ENCODE results near the gene CARMIL1.

The CARMIL1 gene

GRCh38 chr6:25320459-25320858 is 41.3 kb downstream of the CARMIL1 start:
- no peak for TF ChIP-seq CTCF (IDR thresholded peaks at IDR 0.05; ENCODE audit: low read length, missing control alignments)
- no peak for DNase-seq (ENCODE audit: low read depth)
- no peak overlapping the region for H3K4me3 ChIP-seq (replicated peaks; ENCODE audit: low read depth, low read length)

GRCh38 chr6:25322692-25323091 is 43.5 kb downstream of the CARMIL1 start:
- no peak overlapping the region for H3K4me3 ChIP-seq (replicated peaks; ENCODE audit: low read depth, low read length)
- DNase-seq (ENCODE audit: low read depth) = no peak
- no peak for TF ChIP-seq CTCF (IDR thresholded peaks at IDR 0.05; ENCODE audit: low read length, missing control alignments)

- no peak overlapping the region for H3K4me3 ChIP-seq (replicated peaks; ENCODE audit: low read depth, low read length)
- TF ChIP-seq CTCF (IDR thresholded peaks at IDR 0.05; ENCODE audit: low read length, missing control alignments) = no peak
- no peak for DNase-seq (ENCODE audit: low read depth)
Measured at GRCh38 chr6:25324066-25324762, 45.0 kb downstream of the CARMIL1 start.

- DNase-seq (ENCODE audit: low read depth) = no peak
- no peak overlapping the region for H3K4me3 ChIP-seq (replicated peaks; ENCODE audit: low read depth, low read length)
- TF ChIP-seq CTCF (IDR thresholded peaks at IDR 0.05; ENCODE audit: low read length, missing control alignments) = no peak
Measured at GRCh38 chr6:25326126-25326525, 47.0 kb downstream of the CARMIL1 start.

- no peak for DNase-seq (ENCODE audit: low read depth)
- TF ChIP-seq CTCF (IDR thresholded peaks at IDR 0.05; ENCODE audit: low read length, missing control alignments) = no peak
- H3K4me3 ChIP-seq (replicated peaks; ENCODE audit: low read depth, low read length) = no peak overlapping the region
Measured at GRCh38 chr6:25326960-25327359, 47.8 kb downstream of the CARMIL1 start.

DNA sequence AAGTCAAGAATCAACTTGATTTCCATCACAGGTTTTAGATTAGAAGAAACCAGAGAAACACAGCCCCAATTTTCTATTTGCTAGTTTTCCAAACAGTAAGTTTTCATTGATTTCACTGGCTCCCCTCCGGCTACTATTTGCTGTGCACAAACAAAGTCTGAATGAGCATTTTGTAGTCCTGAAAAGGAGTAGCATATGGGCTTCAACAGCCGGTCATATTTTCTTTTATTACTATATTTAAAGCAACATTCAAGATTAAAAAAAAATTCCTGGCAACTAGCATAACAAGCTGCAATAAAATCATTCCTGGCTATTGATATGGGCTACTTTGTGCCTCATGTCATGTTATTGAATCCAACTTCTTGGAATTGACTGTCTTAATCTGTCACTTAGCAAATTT is 48.3 kb downstream of the CARMIL1 start:
- no peak overlapping the region for H3K4me3 ChIP-seq (replicated peaks; ENCODE audit: low read depth, low read length)
- no peak for DNase-seq (ENCODE audit: low read depth)
- no peak for TF ChIP-seq CTCF (IDR thresholded peaks at IDR 0.05; ENCODE audit: low read length, missing control alignments)

- no peak overlapping the region for H3K4me3 ChIP-seq (replicated peaks; ENCODE audit: low read depth, low read length)
- TF ChIP-seq CTCF (IDR thresholded peaks at IDR 0.05; ENCODE audit: low read length, missing control alignments) = no peak
- no peak for DNase-seq (ENCODE audit: low read depth)
Measured at GRCh38 chr6:25329161-25329817, 50.1 kb downstream of the CARMIL1 start.

All from fibroblast of pulmonary artery (primary cell).